HL-60 (cell line): ENCODE results near the gene SLC6A5.
A peak's percentile ranks its signal among the peaks of the same experiment; 100 is the strongest.

Source experiments
- DNase-seq, 2 experiments: peaks; one replicate each; pipeline ENCODE4 v3.0.0-alpha.2; 2010 to 2020; ENCODE audit warnings: low read depth in 1 of 2, low spot score in 1 of 2
- H3K27ac ChIP-seq: fragments of 250-450 bp; sonication (Bioruptor Pico); replicated peaks from 2 replicates; pipeline ENCODE4 v1.5.1; 2020; ENCODE audit warnings: mild to moderate bottlenecking, moderate library complexity
- H3K27me3 ChIP-seq: fragments of 250-450 bp; sonication (Bioruptor Pico); 2 replicates; pipeline ENCODE4 v1.5.1; 2021; ENCODE audit warnings: mild to moderate bottlenecking, moderate library complexity; ENCODE audit not compliant: insufficient read depth, poor library complexity, severe bottlenecking
- H3K4me3 ChIP-seq: replicated peaks from 2 replicates; pipeline ENCODE4 v1.5.1; 2011; ENCODE audit warnings: mild to moderate bottlenecking, control low read depth, low read length; ENCODE audit not compliant: insufficient read depth
- CTCF ChIP-seq: IDR thresholded peaks from one replicate; pipeline ENCODE4 v1.5.1; 2011; ENCODE audit warnings: low read length, control low read depth, inconsistent platforms; ENCODE audit not compliant: insufficient read depth
- GABPA ChIP-seq: IDR thresholded peaks from 2 replicates; pipeline ENCODE4 v1.6.1; 2012; ENCODE audit warnings: low read depth
- POLR2AphosphoS5 ChIP-seq: IDR thresholded peaks from 2 replicates; pipeline ENCODE4 v1.6.1; 2012; ENCODE audit warnings: low read depth
- REST ChIP-seq: IDR thresholded peaks from 2 replicates; pipeline ENCODE4 v1.6.1; 2012; ENCODE audit warnings: low read depth; ENCODE audit not compliant: insufficient replicate concordance
- SPI1 ChIP-seq: IDR thresholded peaks from 2 replicates; pipeline ENCODE4 v1.6.1; 2012; ENCODE audit warnings: low read depth, mild to moderate bottlenecking, borderline replicate concordance

The SLC6A5 gene

DNA sequence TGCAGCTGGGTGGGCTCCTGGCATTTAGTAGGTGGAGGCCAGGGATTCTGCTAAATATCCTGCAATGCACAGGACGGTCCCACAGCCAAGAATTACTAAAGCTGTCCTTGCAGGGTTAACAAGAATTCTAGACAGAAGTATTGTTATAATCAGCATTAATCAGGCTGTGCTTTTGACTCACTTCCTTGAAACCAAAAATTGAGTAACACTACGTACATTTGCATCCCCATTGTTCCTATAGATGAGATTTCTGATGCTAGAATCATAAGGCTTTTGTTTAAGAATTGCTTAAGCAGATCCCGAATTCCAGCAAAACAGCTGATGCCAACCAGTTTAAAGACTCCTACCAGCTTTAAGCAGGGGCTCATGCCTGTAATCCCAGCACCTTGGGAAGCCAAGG is 11.4 kb downstream of the SLC6A5 start:
- Histone ChIP-seq H3K27ac (no peak overlapping the region), H3K27me3 (peaks cover 38% of the 10 kb centered on the region), H3K4me3 (no peak overlapping the region)
- DNase-seq: no peak
- no peak for TF ChIP-seq GABPA
- no peak for TF ChIP-seq SPI1
- TF ChIP-seq POLR2AphosphoS5: no peak

DNA sequence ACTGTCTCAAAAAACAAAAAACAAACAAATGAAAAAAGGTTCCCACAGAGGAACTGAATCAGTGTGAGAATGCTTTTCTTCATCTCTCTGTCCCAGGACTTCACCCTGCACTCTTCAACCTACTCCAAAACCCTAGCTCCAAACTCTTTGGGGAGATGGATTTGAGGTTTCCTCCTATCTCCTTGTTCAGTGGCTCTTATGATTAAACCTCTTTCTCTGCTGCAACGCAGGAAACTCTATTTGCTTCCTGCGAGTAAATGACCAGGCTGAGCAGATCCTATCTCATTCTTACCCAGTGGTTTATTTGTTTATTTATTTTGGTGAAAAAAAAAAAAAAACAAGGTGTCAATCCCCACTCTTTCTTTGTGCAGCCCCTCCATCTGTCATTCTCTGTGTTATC is 12.0 kb downstream of the SLC6A5 start:
- no peak for TF ChIP-seq CTCF
- TF ChIP-seq GABPA: no peak
- TF ChIP-seq SPI1: no peak
- no peak for TF ChIP-seq REST
- TF ChIP-seq POLR2AphosphoS5: no peak
- H3K4me3 ChIP-seq: no peak overlapping the region
- peaks cover 31% of the 10 kb centered on the region for H3K27me3 ChIP-seq
- no peak overlapping the region for H3K27ac ChIP-seq
- no peak for DNase-seq

DNA sequence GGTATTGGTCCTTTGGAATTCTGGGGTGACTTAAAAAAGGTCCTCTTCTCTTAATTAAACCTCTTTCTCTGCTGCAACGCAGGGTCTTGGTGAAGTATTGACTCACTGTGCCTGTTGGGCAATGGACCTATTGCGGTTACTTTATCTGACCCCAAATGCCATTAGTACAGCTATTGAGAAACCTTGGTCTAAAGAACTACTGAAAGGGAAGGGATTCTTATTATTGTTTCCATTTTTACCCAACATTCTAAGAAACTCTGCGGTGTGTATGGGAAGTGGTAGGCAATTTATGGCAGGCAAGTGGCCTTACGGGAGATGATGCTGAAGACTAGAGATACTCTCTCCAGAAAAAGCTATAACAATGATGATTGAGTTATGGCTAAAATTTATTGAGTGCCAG is 12.5 kb downstream of the SLC6A5 start:
- H3K27ac ChIP-seq: no peak overlapping the region
- H3K4me3 ChIP-seq: no peak overlapping the region
- peak; percentile 41 to 70 for DNase-seq
- H3K27me3 ChIP-seq: peaks cover 28% of the 10 kb centered on the region
- TF ChIP-seq SPI1: no peak
- TF ChIP-seq POLR2AphosphoS5: peak; percentile 47
- TF ChIP-seq GABPA: no peak
- no peak for TF ChIP-seq CTCF
- no peak for TF ChIP-seq REST

DNA sequence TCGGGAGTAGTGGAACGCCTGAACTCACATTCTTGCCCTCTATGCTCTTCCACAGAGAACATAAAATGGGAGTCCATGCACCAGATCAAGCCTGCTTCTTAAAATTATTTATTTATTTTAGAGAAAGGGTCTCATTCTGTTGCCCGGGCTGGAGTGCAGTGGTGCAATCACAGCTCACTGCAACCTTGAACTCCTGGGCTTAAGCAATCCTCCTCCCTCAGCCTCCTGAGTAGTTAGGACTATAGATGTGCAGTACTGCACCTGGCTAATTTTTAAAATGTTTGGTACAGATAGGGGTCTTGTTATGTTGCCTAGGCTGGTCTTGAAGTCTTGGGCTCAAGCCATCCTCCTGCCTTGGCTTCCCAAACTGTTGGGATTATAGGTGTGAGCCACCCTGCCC is 13.0 kb downstream of the SLC6A5 start:
- no peak for DNase-seq
- Histone ChIP-seq H3K27me3 (peaks cover 23% of the 10 kb centered on the region), H3K27ac (no peak overlapping the region), H3K4me3 (no peak overlapping the region)
- no peak for TF ChIP-seq GABPA
- no peak for TF ChIP-seq CTCF
- no peak for TF ChIP-seq SPI1
- TF ChIP-seq POLR2AphosphoS5: no peak
- no peak for TF ChIP-seq REST
